ENCODE results near the gene ZSCAN5A.
"Not testable (repeated sequence)": the region's sequence is repeated elsewhere in the genome, so short reads cannot be mapped to it uniquely, and the experiment has no call there.

GRCh38 chr19:56261932-56262331 lies 52.7 kb downstream of the ZSCAN5A start:
- TF ChIP-seq, protein P1, sequence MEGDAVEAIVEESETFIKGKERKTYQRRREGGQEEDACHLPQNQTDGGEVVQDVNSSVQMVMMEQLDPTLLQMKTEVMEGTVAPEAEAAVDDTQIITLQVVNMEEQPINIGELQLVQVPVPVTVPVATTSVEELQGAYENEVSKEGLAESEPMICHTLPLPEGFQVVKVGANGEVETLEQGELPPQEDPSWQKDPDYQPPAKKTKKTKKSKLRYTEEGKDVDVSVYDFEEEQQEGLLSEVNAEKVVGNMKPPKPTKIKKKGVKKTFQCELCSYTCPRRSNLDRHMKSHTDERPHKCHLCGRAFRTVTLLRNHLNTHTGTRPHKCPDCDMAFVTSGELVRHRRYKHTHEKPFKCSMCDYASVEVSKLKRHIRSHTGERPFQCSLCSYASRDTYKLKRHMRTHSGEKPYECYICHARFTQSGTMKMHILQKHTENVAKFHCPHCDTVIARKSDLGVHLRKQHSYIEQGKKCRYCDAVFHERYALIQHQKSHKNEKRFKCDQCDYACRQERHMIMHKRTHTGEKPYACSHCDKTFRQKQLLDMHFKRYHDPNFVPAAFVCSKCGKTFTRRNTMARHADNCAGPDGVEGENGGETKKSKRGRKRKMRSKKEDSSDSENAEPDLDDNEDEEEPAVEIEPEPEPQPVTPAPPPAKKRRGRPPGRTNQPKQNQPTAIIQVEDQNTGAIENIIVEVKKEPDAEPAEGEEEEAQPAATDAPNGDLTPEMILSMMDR (IDR thresholded peaks at IDR 0.05) = not testable (repeated sequence)
- TF ChIP-seq POLR2AphosphoS5, EP300 (IDR thresholded peaks at IDR 0.05): not testable (repeated sequence)
